HL-60 (cell line): ENCODE data around the gene CDH22.

ENCODE experiments used
- DNase-seq, 2 experiments: peaks; one replicate each; pipeline ENCODE4 v3.0.0-alpha.2; 2010 to 2020; ENCODE audit warnings: low read depth in 1 of 2, low spot score in 1 of 2
- H3K27ac ChIP-seq: fragments of 250-450 bp; sonication (Bioruptor Pico); replicated peaks from 2 replicates; pipeline ENCODE4 v1.5.1; 2020; ENCODE audit warnings: mild to moderate bottlenecking, moderate library complexity
- H3K27me3 ChIP-seq: fragments of 250-450 bp; sonication (Bioruptor Pico); 2 replicates; pipeline ENCODE4 v1.5.1; 2021; ENCODE audit warnings: mild to moderate bottlenecking, moderate library complexity; ENCODE audit not compliant: insufficient read depth, poor library complexity, severe bottlenecking
- H3K4me3 ChIP-seq: replicated peaks from 2 replicates; pipeline ENCODE4 v1.5.1; 2011; ENCODE audit warnings: mild to moderate bottlenecking, control low read depth, low read length; ENCODE audit not compliant: insufficient read depth
- CTCF ChIP-seq: IDR thresholded peaks from one replicate; pipeline ENCODE4 v1.5.1; 2011; ENCODE audit warnings: low read length, control low read depth, inconsistent platforms; ENCODE audit not compliant: insufficient read depth
- GABPA ChIP-seq: IDR thresholded peaks from 2 replicates; pipeline ENCODE4 v1.6.1; 2012; ENCODE audit warnings: low read depth
- POLR2AphosphoS5 ChIP-seq: IDR thresholded peaks from 2 replicates; pipeline ENCODE4 v1.6.1; 2012; ENCODE audit warnings: low read depth
- REST ChIP-seq: IDR thresholded peaks from 2 replicates; pipeline ENCODE4 v1.6.1; 2012; ENCODE audit warnings: low read depth; ENCODE audit not compliant: insufficient replicate concordance
- SPI1 ChIP-seq: IDR thresholded peaks from 2 replicates; pipeline ENCODE4 v1.6.1; 2012; ENCODE audit warnings: low read depth, mild to moderate bottlenecking, borderline replicate concordance

The CDH22 gene

GRCh38 chr20:46154305-46154704, 154.0 kb downstream of the CDH22 start:
- Histone ChIP-seq H3K27me3 (no peaks in the 10 kb centered on the region), H3K4me3 (no peak overlapping the region), H3K27ac (no peak overlapping the region)
- no peak for TF ChIP-seq POLR2AphosphoS5
- no peak for TF ChIP-seq REST
- TF ChIP-seq SPI1: no peak
- TF ChIP-seq CTCF: no peak
- no peak for TF ChIP-seq GABPA
- no peak for DNase-seq

- H3K27ac ChIP-seq: no peak overlapping the region
- H3K27me3 ChIP-seq: no peaks in the 10 kb centered on the region
- TF ChIP-seq CTCF: no peak
- no peak for TF ChIP-seq GABPA
- no peak for TF ChIP-seq SPI1
- no peak for TF ChIP-seq REST
- no peak for TF ChIP-seq POLR2AphosphoS5
- no peak overlapping the region for H3K4me3 ChIP-seq
- DNase-seq: no peak
Observed at GRCh38 chr20:46152824-46153586, 155.3 kb downstream of the CDH22 start.

- no peak overlapping the region for H3K4me3 ChIP-seq
- DNase-seq: no peak
- no peak for TF ChIP-seq GABPA
- peak; percentile 3 for TF ChIP-seq CTCF
- H3K27ac ChIP-seq: no peak overlapping the region
- no peaks in the 10 kb centered on the region for H3K27me3 ChIP-seq
Observed at GRCh38 chr20:46151936-46152335, 156.4 kb downstream of the CDH22 start.

- no peak for DNase-seq
- Histone ChIP-seq H3K27ac (no peak overlapping the region), H3K27me3 (no peaks in the 10 kb centered on the region), H3K4me3 (no peak overlapping the region)
- TF ChIP-seq SPI1 (no peak), REST (no peak), CTCF (no peak), GABPA (no peak), POLR2AphosphoS5 (no peak)
Observed at GRCh38 chr20:46150943-46151342, 157.4 kb downstream of the CDH22 start.
